T47D (cell line): ENCODE measurements around the gene USP54.

Source experiments
- DNase-seq, 2 experiments: peaks; one replicate each; pipeline versions ENCODE4 v3.0.0 to v3.0.0-alpha.2; 2011 to 2012; ENCODE audit warnings: low read depth in 1 of 2, low spot score in 1 of 2
- JUND ChIP-seq: IDR thresholded peaks from 2 replicates; pipeline ENCODE4 v1.6.1; 2012; ENCODE audit warnings: low read depth
- in situ Hi-C: cut with HindIII; loops from 2 replicates; pipeline ENCODE4 v1.10.0; 2016; ENCODE audit warnings: low sequenced_read_pairs, low pct_unique_long_range_greater_than_20kb

USP54 gene

GRCh38 chr10:73537288-73537687 lies 53.9 kb downstream of the USP54 start:
- in situ Hi-C loops = no loop called here
- no peak for TF ChIP-seq JUND
- DNase-seq = no peak

GRCh38 chr10:73534857-73535256 lies 56.3 kb downstream of the USP54 start:
- DNase-seq = no peak
- no peak for TF ChIP-seq JUND
- in situ Hi-C loops = no loop called here

DNA sequence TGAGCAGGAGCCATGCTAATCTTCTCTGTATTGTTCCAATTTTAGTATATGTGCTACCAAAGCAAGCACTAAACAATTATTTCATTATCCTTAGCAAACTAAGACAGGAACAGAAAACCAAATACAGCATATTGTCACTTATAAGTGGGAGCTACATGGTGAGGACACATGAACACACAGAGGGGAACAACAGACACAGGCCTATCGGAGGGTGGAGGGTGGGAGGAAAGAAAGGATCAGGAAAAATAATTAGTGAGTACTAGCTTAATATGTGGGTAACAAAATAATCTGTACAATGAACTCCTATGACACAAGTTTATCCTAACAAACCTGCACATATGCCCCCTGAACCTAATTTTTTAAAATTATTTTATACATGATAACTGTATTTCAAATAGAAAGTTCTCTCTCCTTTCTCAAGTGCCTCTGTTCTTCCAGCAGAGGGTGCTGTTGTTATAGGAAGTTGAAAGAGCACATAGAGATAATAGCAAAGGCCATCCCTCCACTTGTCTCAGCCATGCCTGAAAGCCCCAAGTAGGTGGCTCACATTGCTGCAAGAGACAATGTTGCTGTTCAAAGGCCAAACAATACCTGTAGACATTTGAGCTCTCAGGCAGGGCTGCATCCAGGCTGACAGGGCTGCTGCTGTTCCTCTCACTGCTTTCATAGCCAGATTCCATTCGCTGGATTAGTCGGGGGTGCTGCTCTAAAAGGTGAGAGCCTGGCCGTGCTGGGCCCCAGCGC lies 61.9 kb downstream of the USP54 start:
- in situ Hi-C loops = no loop called here
- TF ChIP-seq JUND = no peak
- peak; percentile 37 to 88 for DNase-seq

DNA sequence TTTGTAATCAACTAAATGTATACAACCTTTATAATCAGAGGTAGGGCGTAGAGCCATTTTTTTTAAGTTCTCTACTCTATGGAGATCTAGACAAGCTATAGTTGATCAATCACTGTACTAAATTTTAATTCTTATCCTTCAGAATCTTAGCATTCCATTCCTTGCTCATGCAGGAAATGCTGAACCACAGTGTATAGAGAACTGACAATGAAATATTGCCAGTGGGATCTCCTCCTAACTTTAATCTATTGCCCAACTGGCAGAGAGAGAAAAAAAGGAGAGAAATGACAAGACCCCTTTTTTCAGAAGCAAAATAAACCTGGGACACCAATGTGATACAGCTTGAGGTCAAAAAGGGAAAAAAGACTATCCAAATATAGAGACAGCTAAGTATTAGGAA lies 68.9 kb downstream of the USP54 start:
- TF ChIP-seq JUND = no peak
- in situ Hi-C loops = no loop called here
- DNase-seq = no peak

DNA sequence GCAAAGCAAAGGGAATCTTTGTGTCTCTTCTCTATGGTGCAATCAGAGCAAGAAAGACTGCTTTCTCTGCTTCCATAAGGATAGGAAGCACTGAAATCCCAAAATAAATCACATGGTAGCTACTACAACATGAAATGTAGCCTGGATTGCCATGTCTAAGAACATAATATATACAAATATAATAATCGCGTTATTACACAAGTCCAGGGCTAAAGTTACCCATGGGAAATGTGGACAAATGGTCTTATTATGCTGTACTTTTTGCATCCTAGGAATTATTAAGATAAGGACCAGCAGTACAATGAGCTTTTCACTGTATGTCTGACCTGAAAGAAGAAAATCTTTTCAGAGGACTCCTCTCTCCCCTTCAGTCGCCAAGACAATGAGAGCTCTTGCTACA lies 71.8 kb downstream of the USP54 start:
- no peak for DNase-seq
- in situ Hi-C loops = no loop called here
- no peak for TF ChIP-seq JUND

- no peak for DNase-seq
- TF ChIP-seq JUND = no peak
- in situ Hi-C loops = no loop called here
Measured at GRCh38 chr10:73517166-73517888, 73.8 kb downstream of the USP54 start.

GRCh38 chr10:73512207-73512743 lies 78.9 kb downstream of the USP54 start:
- no peak for DNase-seq
- TF ChIP-seq JUND = no peak
- in situ Hi-C loops = no loop called here

DNA sequence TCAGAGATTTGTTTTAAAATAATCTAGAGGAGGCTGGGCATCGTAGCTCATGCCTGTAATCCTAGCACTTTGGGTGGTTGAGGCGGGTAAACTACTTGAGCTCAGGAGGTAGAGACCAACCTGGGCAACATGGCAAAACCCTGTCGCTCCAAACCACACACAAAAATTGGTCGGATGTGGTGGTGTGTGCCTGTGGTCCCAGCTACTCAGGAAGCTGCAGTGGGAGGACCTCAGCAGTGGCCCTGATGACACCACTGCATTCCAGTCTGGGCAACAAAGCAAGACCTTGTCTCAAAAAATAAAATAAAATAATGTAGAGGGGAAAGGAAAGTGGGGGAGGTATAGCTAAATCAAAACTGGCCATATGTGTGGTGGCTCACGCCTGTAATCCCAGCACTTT lies 81.4 kb downstream of the USP54 start:
- DNase-seq = no peak
- in situ Hi-C loops = no loop called here
- TF ChIP-seq JUND = no peak

GRCh38 chr10:73506491-73506890 lies 84.7 kb downstream of the USP54 start:
- in situ Hi-C loops = no loop called here
- no peak for TF ChIP-seq JUND
- no peak for DNase-seq

DNA sequence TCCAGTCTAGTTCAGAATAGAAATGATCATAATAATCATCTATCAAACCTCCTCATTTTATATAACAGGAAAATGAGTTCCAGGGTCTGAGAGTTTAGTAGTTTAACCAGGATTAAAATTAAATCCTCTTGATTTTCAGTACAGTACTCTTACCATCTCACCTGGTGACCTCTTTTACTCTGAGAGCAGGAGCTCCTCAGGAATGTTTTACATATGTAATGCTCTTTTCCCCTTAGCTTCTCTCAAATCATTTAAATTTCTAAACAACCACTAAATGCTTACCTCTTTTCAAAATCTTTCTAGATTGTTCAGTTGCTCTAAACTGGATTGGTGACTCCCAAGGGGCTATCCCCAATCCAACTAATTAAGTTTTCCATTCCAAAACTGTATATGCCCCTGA lies 85.1 kb downstream of the USP54 start:
- DNase-seq = no peak
- TF ChIP-seq JUND = no peak
- in situ Hi-C loops = no loop called here

DNA sequence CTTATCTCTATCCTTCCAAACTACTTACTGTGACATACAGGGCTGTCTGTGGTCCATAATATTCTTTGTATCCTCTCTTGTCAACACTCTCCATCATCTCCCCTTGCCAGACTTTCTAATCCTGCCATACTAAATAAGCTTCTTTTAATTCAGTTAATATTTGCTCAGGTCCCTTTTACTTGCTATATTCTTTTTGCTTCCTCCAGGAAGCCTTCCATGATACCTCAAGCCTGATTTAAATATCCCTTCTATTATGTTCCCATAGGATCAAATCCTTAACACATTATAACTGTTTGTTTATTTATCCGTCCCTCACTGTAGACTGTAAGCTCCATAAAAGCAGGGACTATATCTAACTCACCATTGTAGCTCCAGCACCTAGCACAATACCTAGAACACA lies 88.1 kb downstream of the USP54 start:
- in situ Hi-C loops = no loop called here
- TF ChIP-seq JUND = no peak
- DNase-seq = no peak

GRCh38 chr10:73501651-73502050 lies 89.5 kb downstream of the USP54 start:
- no peak for DNase-seq
- in situ Hi-C loops = no loop called here

DNA sequence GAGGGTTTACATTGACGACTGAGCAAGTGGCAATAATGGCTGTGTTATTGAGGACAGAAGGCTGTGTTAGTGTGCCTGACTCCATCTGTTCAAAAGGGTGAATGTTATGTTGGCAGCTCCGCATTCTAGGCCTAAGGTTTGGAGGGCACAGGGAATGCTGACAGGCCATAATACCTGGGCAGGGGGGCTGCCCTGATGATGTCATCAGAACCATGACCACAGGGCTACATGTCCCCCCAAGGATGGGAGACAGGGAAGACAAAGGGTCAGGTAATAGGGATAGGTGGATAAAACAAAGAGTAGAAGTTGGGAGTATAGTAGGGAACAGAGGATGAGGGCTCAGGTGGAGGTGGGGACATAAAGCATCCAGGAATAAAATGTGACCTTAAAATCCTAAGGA lies 93.5 kb downstream of the USP54 start:
- TF ChIP-seq JUND = no peak
- DNase-seq = no peak
- in situ Hi-C loops = no loop called here

More at GRCh38 chr10:73501651-73502050, 89.5 kb downstream of the USP54 start:
- no peak for TF ChIP-seq JUND
